ENCODE results near the gene MUC3A.

DNA sequence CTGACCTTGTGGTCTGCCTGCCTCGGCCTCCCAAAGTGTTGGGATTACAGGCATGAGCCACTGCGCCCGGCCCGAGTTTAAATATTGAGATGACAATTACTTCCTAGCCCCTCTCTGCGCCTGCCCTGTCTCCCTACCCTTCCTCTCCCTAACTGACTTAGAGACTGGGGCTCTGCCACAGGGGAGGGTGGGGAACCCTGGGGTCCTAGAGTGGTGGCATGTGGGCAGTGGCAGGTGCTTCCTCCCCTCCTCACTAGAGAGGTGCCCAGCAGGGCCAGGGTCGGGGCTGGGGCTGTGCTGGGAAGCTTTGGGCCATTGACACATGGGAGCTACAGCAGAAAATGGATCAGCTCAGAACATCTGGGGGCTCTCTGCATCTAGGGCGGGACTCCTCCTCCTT lies 46.7 kb upstream of the MUC3A start:
- TF ChIP-seq, protein P1, sequence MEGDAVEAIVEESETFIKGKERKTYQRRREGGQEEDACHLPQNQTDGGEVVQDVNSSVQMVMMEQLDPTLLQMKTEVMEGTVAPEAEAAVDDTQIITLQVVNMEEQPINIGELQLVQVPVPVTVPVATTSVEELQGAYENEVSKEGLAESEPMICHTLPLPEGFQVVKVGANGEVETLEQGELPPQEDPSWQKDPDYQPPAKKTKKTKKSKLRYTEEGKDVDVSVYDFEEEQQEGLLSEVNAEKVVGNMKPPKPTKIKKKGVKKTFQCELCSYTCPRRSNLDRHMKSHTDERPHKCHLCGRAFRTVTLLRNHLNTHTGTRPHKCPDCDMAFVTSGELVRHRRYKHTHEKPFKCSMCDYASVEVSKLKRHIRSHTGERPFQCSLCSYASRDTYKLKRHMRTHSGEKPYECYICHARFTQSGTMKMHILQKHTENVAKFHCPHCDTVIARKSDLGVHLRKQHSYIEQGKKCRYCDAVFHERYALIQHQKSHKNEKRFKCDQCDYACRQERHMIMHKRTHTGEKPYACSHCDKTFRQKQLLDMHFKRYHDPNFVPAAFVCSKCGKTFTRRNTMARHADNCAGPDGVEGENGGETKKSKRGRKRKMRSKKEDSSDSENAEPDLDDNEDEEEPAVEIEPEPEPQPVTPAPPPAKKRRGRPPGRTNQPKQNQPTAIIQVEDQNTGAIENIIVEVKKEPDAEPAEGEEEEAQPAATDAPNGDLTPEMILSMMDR (tag by site-specific recombination; IDR thresholded peaks at IDR 0.05), result no peak
- TF ChIP-seq ZFP41 (tag by site-specific recombination; IDR thresholded peaks at IDR 0.05; ENCODE audit: borderline replicate concordance), result no peak
- TF ChIP-seq, protein P2, sequence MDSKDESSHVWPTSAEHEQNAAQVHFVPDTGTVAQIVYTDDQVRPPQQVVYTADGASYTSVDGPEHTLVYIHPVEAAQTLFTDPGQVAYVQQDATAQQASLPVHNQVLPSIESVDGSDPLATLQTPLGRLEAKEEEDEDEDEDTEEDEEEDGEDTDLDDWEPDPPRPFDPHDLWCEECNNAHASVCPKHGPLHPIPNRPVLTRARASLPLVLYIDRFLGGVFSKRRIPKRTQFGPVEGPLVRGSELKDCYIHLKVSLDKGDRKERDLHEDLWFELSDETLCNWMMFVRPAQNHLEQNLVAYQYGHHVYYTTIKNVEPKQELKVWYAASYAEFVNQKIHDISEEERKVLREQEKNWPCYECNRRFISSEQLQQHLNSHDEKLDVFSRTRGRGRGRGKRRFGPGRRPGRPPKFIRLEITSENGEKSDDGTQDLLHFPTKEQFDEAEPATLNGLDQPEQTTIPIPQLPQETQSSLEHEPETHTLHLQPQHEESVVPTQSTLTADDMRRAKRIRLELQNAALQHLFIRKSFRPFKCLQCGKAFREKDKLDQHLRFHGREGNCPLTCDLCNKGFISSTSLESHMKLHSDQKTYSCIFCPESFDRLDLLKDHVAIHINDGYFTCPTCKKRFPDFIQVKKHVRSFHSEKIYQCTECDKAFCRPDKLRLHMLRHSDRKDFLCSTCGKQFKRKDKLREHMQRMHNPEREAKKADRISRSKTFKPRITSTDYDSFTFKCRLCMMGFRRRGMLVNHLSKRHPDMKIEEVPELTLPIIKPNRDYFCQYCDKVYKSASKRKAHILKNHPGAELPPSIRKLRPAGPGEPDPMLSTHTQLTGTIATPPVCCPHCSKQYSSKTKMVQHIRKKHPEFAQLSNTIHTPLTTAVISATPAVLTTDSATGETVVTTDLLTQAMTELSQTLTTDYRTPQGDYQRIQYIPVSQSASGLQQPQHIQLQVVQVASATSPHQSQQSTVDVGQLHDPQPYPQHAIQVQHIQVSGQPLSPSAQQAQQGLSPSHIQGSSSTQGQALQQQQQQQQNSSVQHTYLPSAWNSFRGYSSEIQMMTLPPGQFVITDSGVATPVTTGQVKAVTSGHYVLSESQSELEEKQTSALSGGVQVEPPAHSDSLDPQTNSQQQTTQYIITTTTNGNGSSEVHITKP (tag by site-specific recombination; IDR thresholded peaks at IDR 0.05), result no peak
- no peak for TF ChIP-seq ZNF174 (tag by site-specific recombination; IDR thresholded peaks at IDR 0.05)
- TF ChIP-seq, protein P3, sequence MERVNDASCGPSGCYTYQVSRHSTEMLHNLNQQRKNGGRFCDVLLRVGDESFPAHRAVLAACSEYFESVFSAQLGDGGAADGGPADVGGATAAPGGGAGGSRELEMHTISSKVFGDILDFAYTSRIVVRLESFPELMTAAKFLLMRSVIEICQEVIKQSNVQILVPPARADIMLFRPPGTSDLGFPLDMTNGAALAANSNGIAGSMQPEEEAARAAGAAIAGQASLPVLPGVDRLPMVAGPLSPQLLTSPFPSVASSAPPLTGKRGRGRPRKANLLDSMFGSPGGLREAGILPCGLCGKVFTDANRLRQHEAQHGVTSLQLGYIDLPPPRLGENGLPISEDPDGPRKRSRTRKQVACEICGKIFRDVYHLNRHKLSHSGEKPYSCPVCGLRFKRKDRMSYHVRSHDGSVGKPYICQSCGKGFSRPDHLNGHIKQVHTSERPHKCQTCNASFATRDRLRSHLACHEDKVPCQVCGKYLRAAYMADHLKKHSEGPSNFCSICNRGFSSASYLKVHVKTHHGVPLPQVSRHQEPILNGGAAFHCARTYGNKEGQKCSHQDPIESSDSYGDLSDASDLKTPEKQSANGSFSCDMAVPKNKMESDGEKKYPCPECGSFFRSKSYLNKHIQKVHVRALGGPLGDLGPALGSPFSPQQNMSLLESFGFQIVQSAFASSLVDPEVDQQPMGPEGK (tag by site-specific recombination; IDR thresholded peaks at IDR 0.05), result no peak
- no peak for TF ChIP-seq SP2 (tag by site-specific recombination; IDR thresholded peaks at IDR 0.05)
- TF ChIP-seq ZNF707 (tag by site-specific recombination; IDR thresholded peaks at IDR 0.05), result no peak
- no peak for TF ChIP-seq ZNF114 (tag by site-specific recombination; IDR thresholded peaks at IDR 0.05)
- no peak for TF ChIP-seq ZNF274 (IDR thresholded peaks at IDR 0.05; ENCODE audit: low read length)
- TF ChIP-seq ZNF274 (tag by site-specific recombination; IDR thresholded peaks at IDR 0.05; ENCODE audit: borderline replicate concordance), result no peak
- TF ChIP-seq, protein P4, sequence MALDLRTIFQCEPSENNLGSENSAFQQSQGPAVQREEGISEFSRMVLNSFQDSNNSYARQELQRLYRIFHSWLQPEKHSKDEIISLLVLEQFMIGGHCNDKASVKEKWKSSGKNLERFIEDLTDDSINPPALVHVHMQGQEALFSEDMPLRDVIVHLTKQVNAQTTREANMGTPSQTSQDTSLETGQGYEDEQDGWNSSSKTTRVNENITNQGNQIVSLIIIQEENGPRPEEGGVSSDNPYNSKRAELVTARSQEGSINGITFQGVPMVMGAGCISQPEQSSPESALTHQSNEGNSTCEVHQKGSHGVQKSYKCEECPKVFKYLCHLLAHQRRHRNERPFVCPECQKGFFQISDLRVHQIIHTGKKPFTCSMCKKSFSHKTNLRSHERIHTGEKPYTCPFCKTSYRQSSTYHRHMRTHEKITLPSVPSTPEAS (tag by site-specific recombination; IDR thresholded peaks at IDR 0.05), result no peak
- no peak for TF ChIP-seq SCRT2 (tag by site-specific recombination; IDR thresholded peaks at IDR 0.05)
- TF ChIP-seq ZNF76 (tag by site-specific recombination; IDR thresholded peaks at IDR 0.05; ENCODE audit: borderline replicate concordance, low read depth), result no peak
- TF ChIP-seq, protein P5, sequence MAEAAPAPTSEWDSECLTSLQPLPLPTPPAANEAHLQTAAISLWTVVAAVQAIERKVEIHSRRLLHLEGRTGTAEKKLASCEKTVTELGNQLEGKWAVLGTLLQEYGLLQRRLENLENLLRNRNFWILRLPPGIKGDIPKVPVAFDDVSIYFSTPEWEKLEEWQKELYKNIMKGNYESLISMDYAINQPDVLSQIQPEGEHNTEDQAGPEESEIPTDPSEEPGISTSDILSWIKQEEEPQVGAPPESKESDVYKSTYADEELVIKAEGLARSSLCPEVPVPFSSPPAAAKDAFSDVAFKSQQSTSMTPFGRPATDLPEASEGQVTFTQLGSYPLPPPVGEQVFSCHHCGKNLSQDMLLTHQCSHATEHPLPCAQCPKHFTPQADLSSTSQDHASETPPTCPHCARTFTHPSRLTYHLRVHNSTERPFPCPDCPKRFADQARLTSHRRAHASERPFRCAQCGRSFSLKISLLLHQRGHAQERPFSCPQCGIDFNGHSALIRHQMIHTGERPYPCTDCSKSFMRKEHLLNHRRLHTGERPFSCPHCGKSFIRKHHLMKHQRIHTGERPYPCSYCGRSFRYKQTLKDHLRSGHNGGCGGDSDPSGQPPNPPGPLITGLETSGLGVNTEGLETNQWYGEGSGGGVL (tag by site-specific recombination; IDR thresholded peaks at IDR 0.05), result no peak

Measured in HEK293 (cell line).